GM12878 (cell line): Measurements from ENCODE around the gene APBB3. TPM values are rescaled to one million over a fixed set of nuclear protein-coding genes. Genes with fewer than 3 reads are reported as not detected.
A peak's percentile ranks its signal among the peaks of the same experiment; 100 is the strongest.

ENCODE experiments used
- ATAC-seq: fragments of 200-7000 bp; cut with Tn5 transposase; 3 replicates; pipeline ENCODE4 v1.9.1; 2020; ENCODE audit warnings: mild to moderate bottlenecking, moderate library complexity
- BruUV-seq: library from RNA; stranded (reverse); fragments of 400-500 nt; replicated peaks from 2 replicates; lab custom pipeline; 2021; lab: Mats Ljungman, UMichigan
- CTCF ChIA-PET: fragments of 300-600 bp; sonication (Branson Sonifier 250); formaldehyde crosslinking; extraction: SDS; loops from one replicate; lab custom pipeline; 2021; ENCODE audit warnings: inconsistent platforms; lab: Yijun Ruan, JAX
- POLR2A ChIA-PET: fragments of 350-600 bp; formaldehyde crosslinking; extraction: SDS; loops from one replicate; lab custom pipeline; 2021; ENCODE audit warnings: inconsistent platforms; lab: Charles Lee
- RAD21 ChIA-PET: fragments of 300-600 bp; sonication (Branson Sonifier 250); formaldehyde crosslinking; loops from one replicate; lab custom pipeline; 2023; ENCODE audit warnings: antibody characterized with exemption; ENCODE audit not compliant: unreplicated experiment; lab: Charles Lee
- SMC1A ChIA-PET: fragments of 300-600 bp; sonication (Branson Sonifier 250); formaldehyde crosslinking; loops from one replicate; lab custom pipeline; 2023; ENCODE audit not compliant: unreplicated experiment, uncharacterized antibody; lab: Charles Lee
- DNase-seq: peaks from one replicate; pipeline ENCODE4 v3.0.0-alpha.2; 2011; ENCODE audit warnings: low read depth, low spot score
- FAIRE-seq: peaks from 3 replicates; lab custom pipeline; 2011; peaks lifted over from hg19 to GRCh38; lab: Jason Lieb, UNC
- H2AFZ ChIP-seq: 2 replicates; pipeline ENCODE4 v1.6.0; 2011; ENCODE audit warnings: low read depth, low read length, control low read depth; ENCODE audit not compliant: control insufficient read depth
- H3K27ac ChIP-seq: 2 replicates; pipeline ENCODE4 v1.5.1; 2011; ENCODE audit warnings: control low read depth; ENCODE audit not compliant: control insufficient read depth, insufficient read depth
- H3K27me3 ChIP-seq, 2 experiments: replicated peaks in 1 of 2; 2 replicates each; pipeline versions ENCODE4 v1.6.0 to v1.6.1; 2011; ENCODE audit warnings: low read length in 1 of 2; ENCODE audit not compliant: control insufficient read depth in 2 of 2, insufficient read depth in 2 of 2
- H3K36me3 ChIP-seq, 2 experiments: 2 replicates each; pipeline ENCODE4 v1.5.1; 2011; ENCODE audit warnings: low read length in 1 of 2; ENCODE audit not compliant: control insufficient read depth in 2 of 2, insufficient read depth in 2 of 2
- H3K4me1 ChIP-seq: 2 replicates; pipeline ENCODE4 v1.6.1; 2011; ENCODE audit warnings: mild to moderate bottlenecking, low read length, moderate library complexity, mixed read lengths; ENCODE audit not compliant: control insufficient read depth, insufficient read depth
- H3K4me2 ChIP-seq: 2 replicates; pipeline ENCODE4 v1.6.0; 2011; ENCODE audit warnings: control low read depth; ENCODE audit not compliant: control insufficient read depth, insufficient read depth
- H3K4me3 ChIP-seq: fragments of 200-600 bp; sonication (generic); 2 replicates; pipeline ENCODE4 v1.5.1; 2016
- H3K79me2 ChIP-seq: 2 replicates; pipeline ENCODE4 v1.6.0; 2011; ENCODE audit warnings: low read length; ENCODE audit not compliant: control insufficient read depth, insufficient read depth
- H3K9ac ChIP-seq: 2 replicates; pipeline ENCODE4 v1.8.0; 2011; ENCODE audit warnings: low read length, control low read depth, mixed read lengths; ENCODE audit not compliant: control insufficient read depth, insufficient read depth
- H3K9me3 ChIP-seq: replicated peaks from 3 replicates; pipeline ENCODE4 v1.5.1; 2011; ENCODE audit warnings: mild to moderate bottlenecking, low read length; ENCODE audit not compliant: control insufficient read depth, insufficient read depth
- H4K20me1 ChIP-seq: 2 replicates; pipeline ENCODE4 v1.6.0; 2011; ENCODE audit not compliant: control insufficient read depth, insufficient read depth
- CHD1 ChIP-seq: IDR thresholded peaks from 2 replicates; pipeline ENCODE4 v1.6.1; 2012; ENCODE audit warnings: low read depth, low read length, improper control_type of control experiment
- CHD2 ChIP-seq: IDR thresholded peaks from 2 replicates; pipeline ENCODE4 v1.6.1; 2011; ENCODE audit warnings: low read depth, low read length, improper control_type of control experiment, borderline replicate concordance
- CTCF ChIP-seq, 3 experiments: IDR thresholded peaks in 2 of 3; conservative IDR thresholded peaks in 1 of 3; 2 replicates each; pipeline ENCODE4 v1.5.1; 2011; ENCODE audit warnings: low read depth in 3 of 3, low read length in 3 of 3, mild to moderate bottlenecking in 3 of 3, control low read depth in 2 of 3, moderate library complexity in 2 of 3, inconsistent platforms in 1 of 3, mixed read lengths in 1 of 3; ENCODE audit not compliant: control insufficient read depth in 2 of 3, insufficient read depth in 1 of 3; ENCODE audit errors: extremely low read depth in 1 of 3
- E2F4 ChIP-seq: IDR thresholded peaks from 2 replicates; pipeline ENCODE4 v1.6.1; 2012; ENCODE audit warnings: low read depth, low read length, improper control_type of control experiment
- KLF5 ChIP-seq: fragments of 450-650 bp; IDR thresholded peaks from 2 replicates; pipeline ENCODE4 v1.6.1; 2014; ENCODE audit warnings: mild to moderate bottlenecking; ENCODE audit not compliant: partially characterized antibody
- RAD21 ChIP-seq: IDR thresholded peaks from 2 replicates; pipeline ENCODE4 v1.6.1; 2011; ENCODE audit warnings: mild to moderate bottlenecking, low read depth, low read length, moderate library complexity; ENCODE audit not compliant: insufficient read depth
- RUNX3 ChIP-seq: IDR thresholded peaks from 2 replicates; pipeline ENCODE4 v1.6.1; 2012; ENCODE audit warnings: low read length, inconsistent platforms
- SIX5 ChIP-seq: IDR thresholded peaks from 2 replicates; pipeline ENCODE4 v1.6.1; 2011; ENCODE audit warnings: mild to moderate bottlenecking, low read depth, low read length, moderate library complexity; ENCODE audit not compliant: severe bottlenecking
- SPI1 ChIP-seq: IDR thresholded peaks from 2 replicates; pipeline ENCODE4 v1.6.1; 2011; ENCODE audit warnings: low read depth, mild to moderate bottlenecking, low read length, moderate library complexity, borderline replicate concordance; ENCODE audit not compliant: insufficient read depth
- SUPT20H ChIP-seq: IDR thresholded peaks from 2 replicates; pipeline ENCODE4 v1.6.1; 2011; ENCODE audit warnings: low read depth, mild to moderate bottlenecking, low read length, moderate library complexity, borderline replicate concordance; ENCODE audit not compliant: control insufficient read depth
- ZSCAN29 ChIP-seq: fragments of 450-650 bp; IDR thresholded peaks from 2 replicates; pipeline ENCODE4 v1.6.1; 2017; ENCODE audit warnings: mild to moderate bottlenecking, moderate library complexity
- WGBS: methylation state at CpG from one replicate; pipeline ENCODE4 v1.1.6; 2016; ENCODE audit warnings: low lambda C conversion rate; ENCODE audit not compliant: insufficient replicate concordance, insufficient coverage; ENCODE audit errors: missing lambda C conversion rate; 5-methylcytosine and 5-hydroxymethylcytosine counted together
- in situ Hi-C: fragments of 300-500 bp; cut with MboI; formaldehyde crosslinking; loops from 9 replicates; pipeline ENCODE4 v1.14.3; 2018; ENCODE audit warnings: mixed read lengths
- intact Hi-C: fragments of 100-400 bp; cut with micrococcal nuclease; formaldehyde crosslinking; loops from one replicate; pipeline ENCODE4 v1.14.2; 2022; ENCODE audit not compliant: unreplicated experiment
- polyA plus RNA-seq, 11 experiments: library from polyadenylated mRNA; depleted of rRNA in 4 of 11; unstranded in 6 of 11; stranded (reverse) in 5 of 11; fragments of >200 nt; fragmentation: Nextera tagmentation in 4 of 11; fragmentation: Illumina TruSeq in 1 of 11; extraction: Ambion mirVana in 4 of 11; extraction: Trizol in 1 of 11; gene quantifications; 1 replicate in 1 of 11; 2 replicates in 10 of 11; pipeline versions ENCODE4 v1.2.1 to v1.2.3, GENCODE V29; 2011 to 2016; ENCODE audit warnings: inconsistent platforms in 2 of 11, missing spikeins in 2 of 11, low read depth in 1 of 11
- total RNA-seq, 4 experiments: library from RNA; depleted of rRNA in 3 of 4; stranded (reverse); fragments of >200 nt in 3 of 4; fragmentation: Illumina TruSeq in 1 of 4; extraction: Trizol in 1 of 4; gene quantifications; 2 replicates each; pipeline versions ENCODE4 v1.2.1 to v1.2.3, GENCODE V29; 2013 to 2021

Gene APBB3
- total and polyA plus RNA-seq, 10 of the 15 experiments (the other 5 are each of a cell fraction or from before 2014, with no cell fraction given), result 0.35 to 33.3 (median 14.3) TPM

- TF ChIP-seq RUNX3 (no peak), SPI1 (peak; percentile 48; the same call in 1 of the 2 replicates)
- Histone ChIP-seq H3K4me3 (no peak overlapping the region), H4K20me1 (no peaks in the 10 kb centered on the region), H3K4me2 (no peak overlapping the region), H3K9ac (no peak overlapping the region), H3K79me2 (no peaks in the 10 kb centered on the region), H3K4me1 (peaks cover 4% of the 10 kb centered on the region; the same call in 1 of the 2 replicates), H3K9me3 (no peaks in the 10 kb centered on the region), H3K36me3 (peaks cover 9 to 10% of the 10 kb centered on the region in 2 experiments), H3K27ac (no peak overlapping the region), H3K27me3 (no peaks in the 10 kb centered on the region), H2AFZ (no peak overlapping the region)
- ChIA-PET SMC1A (no interaction called here), RAD21 (no interaction called here), POLR2A (no interaction called here), CTCF (no interaction called here)
- DNase-seq (no peak), ATAC-seq (no peak), FAIRE-seq (no peak)
- no TSS peak for BruUV-seq
- intact Hi-C loops (no loop called here), in situ Hi-C loops (no loop called here)
- WGBS, result 29% methylated on average over 2 of the region's 2 CpGs
These were observed 40.4 kb downstream of the APBB3 start for GRCh38 chr5:140524003-140524402.

GRCh38 chr5:140513124-140513523 lies 51.3 kb downstream of the APBB3 start:
- H3K27ac ChIP-seq, result no peak overlapping the region
- no peaks in the 10 kb centered on the region for H4K20me1 ChIP-seq
- in situ Hi-C loops (no loop called here), intact Hi-C loops (loop anchor here (10.0 kb wide), 1 partner anchor 58 kb away; no protein-coding TSS in a partner anchor)
- H3K4me2 ChIP-seq, result no peak overlapping the region
- SMC1A ChIA-PET, result interaction anchor here (1.2 kb wide), 1 partner anchor 20 kb away, joined by 3 read pairs; no protein-coding TSS in a partner anchor
- no peaks in the 10 kb centered on the region for H3K4me1 ChIP-seq
- H3K27me3 ChIP-seq, result no peaks in the 10 kb centered on the region
- H3K36me3 ChIP-seq, result peaks cover 2 to 9% of the 10 kb centered on the region in 2 experiments; a peak in 3 of 4 replicates
- no TSS peak for BruUV-seq
- no peak overlapping the region for H3K9ac ChIP-seq
- POLR2A ChIA-PET, result interaction anchor here (0.6 kb wide), 1 partner anchor 176 kb away, joined by 3 read pairs; no protein-coding TSS in a partner anchor
- CTCF ChIA-PET, result interaction anchor here (0.5 kb wide), 1 partner anchor 94 kb away, joined by 3 read pairs; no protein-coding TSS in a partner anchor
- DNase-seq, result no peak
- no peak for FAIRE-seq
- H2AFZ ChIP-seq, result no peak overlapping the region
- no peaks in the 10 kb centered on the region for H3K79me2 ChIP-seq
- no peaks in the 10 kb centered on the region; the same call in 2 of the 3 replicates for H3K9me3 ChIP-seq
- H3K4me3 ChIP-seq, result no peak overlapping the region
- whole genome bisulfite sequencing, result 93% methylated on average over 2 of the region's 2 CpGs
- ATAC-seq, result no peak
- RAD21 ChIA-PET, result no interaction called here
- TF ChIP-seq CTCF (IDR thresholded peaks at IDR 0.05 in 2 of 3, conservative IDR thresholded peaks at IDR 0.05 in 1 of 3; ENCODE audit: control insufficient read depth in 2 of 3, extremely low read depth in 1 of 3, insufficient read depth in 1 of 3, low read depth in 3 of 3, low read length in 3 of 3), result no peak
- TF ChIP-seq CHD2, result no peak
- TF ChIP-seq E2F4, result no peak
- no peak for TF ChIP-seq SUPT20H
- TF ChIP-seq RAD21, result no peak
- no peak for TF ChIP-seq SIX5
- TF ChIP-seq ZSCAN29, result no peak
- no peak for TF ChIP-seq CHD1
- no peak for TF ChIP-seq KLF5
